Mucosa of descending colon (tissue), 3 donors: ENCODE data around the gene PITX2. TPM values are rescaled to one million over a fixed set of nuclear protein-coding genes. Genes with fewer than 3 reads are reported as not detected.
A peak's percentile ranks its signal among the peaks of the same experiment; 100 is the strongest.

Experiments used
- ATAC-seq: fragments of 200-7000 bp; cut with Tn5 transposase; one replicate; pipeline ENCODE4 v1.9.1; 2020; ENCODE audit warnings: mild to moderate bottlenecking, moderate library complexity
- DNase-seq, 3 donors: peaks; one replicate each; pipeline ENCODE4 v3.0.0-alpha.2; 2020
- H3K36me3 ChIP-seq: fragments of 200-600 bp; one replicate; pipeline ENCODE4 v1.8.0; 2021; ENCODE audit warnings: low read depth, mild to moderate bottlenecking
- H3K4me1 ChIP-seq: fragments of 200-600 bp; one replicate; pipeline ENCODE4 v1.8.0; 2021; ENCODE audit warnings: low read depth, mild to moderate bottlenecking
- H3K4me3 ChIP-seq: fragments of 200-600 bp; one replicate; pipeline ENCODE4 v1.8.0; 2021; ENCODE audit warnings: mild to moderate bottlenecking
- H3K9me3 ChIP-seq: fragments of 200-600 bp; one replicate; pipeline ENCODE4 v1.8.0; 2021; ENCODE audit warnings: mild to moderate bottlenecking
- intact Hi-C, 2 donors: fragments of 100-400 bp; cut with DNase I in 1 of 2; cut with micrococcal nuclease in 1 of 2; formaldehyde crosslinking; loops; one replicate each; pipeline versions ENCODE4 v1.11.0 to v1.11.1; 2022; cut with DNase I, micrococcal nuclease
- total RNA-seq, 3 donors: library from RNA; stranded (reverse); fragmentation: NEBNext Ultra II Directional in 2 of 3; extraction: Animal tissue kit (Norgen Biotek cat#: 25700) in 2 of 3; gene quantifications; one replicate each; pipeline versions ENCODE4 v1.2.1 to v1.2.4, GENCODE V29; 2021 to 2023
- TF ChIP-seq, protein P1 (sequence below): fragments of 200-600 bp; IDR thresholded peaks from one replicate; pipeline ENCODE4 v1.8.0; 2022; ENCODE audit warnings: antibody characterized with exemption, mild to moderate bottlenecking
- donor health status: DM: no; HTN: no; CAD: no; lungs with moderate emphysema.
- donor health status: DM: no; HTN: no; CAD: no.
- donor health status: DM: no; HTN: yes; CAD: no.

Gene PITX2
- total RNA-seq, 3 donors from 2014 or later = 0.51 to 2.6 (median 0.81) TPM

GRCh38 chr4:110631584-110632505 lies 9.0 kb upstream of the PITX2 start:
- Histone ChIP-seq H3K4me1 (peaks cover 30% of the 10 kb centered on the region), H3K36me3 (no peaks in the 10 kb centered on the region), H3K4me3 (no peak overlapping the region), H3K9me3 (no peaks in the 10 kb centered on the region)
- intact Hi-C loops = loop anchor here (5.0 kb wide), 2 partner anchors 325 to 650 kb away; no protein-coding TSS in a partner anchor
- TF ChIP-seq, protein P1, sequence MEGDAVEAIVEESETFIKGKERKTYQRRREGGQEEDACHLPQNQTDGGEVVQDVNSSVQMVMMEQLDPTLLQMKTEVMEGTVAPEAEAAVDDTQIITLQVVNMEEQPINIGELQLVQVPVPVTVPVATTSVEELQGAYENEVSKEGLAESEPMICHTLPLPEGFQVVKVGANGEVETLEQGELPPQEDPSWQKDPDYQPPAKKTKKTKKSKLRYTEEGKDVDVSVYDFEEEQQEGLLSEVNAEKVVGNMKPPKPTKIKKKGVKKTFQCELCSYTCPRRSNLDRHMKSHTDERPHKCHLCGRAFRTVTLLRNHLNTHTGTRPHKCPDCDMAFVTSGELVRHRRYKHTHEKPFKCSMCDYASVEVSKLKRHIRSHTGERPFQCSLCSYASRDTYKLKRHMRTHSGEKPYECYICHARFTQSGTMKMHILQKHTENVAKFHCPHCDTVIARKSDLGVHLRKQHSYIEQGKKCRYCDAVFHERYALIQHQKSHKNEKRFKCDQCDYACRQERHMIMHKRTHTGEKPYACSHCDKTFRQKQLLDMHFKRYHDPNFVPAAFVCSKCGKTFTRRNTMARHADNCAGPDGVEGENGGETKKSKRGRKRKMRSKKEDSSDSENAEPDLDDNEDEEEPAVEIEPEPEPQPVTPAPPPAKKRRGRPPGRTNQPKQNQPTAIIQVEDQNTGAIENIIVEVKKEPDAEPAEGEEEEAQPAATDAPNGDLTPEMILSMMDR = peak; percentile 31
- peak; percentile 70 to 82 (median 80) for DNase-seq
- peak; percentile 96 for ATAC-seq

GRCh38 chr4:110630688-110631402 lies 8.0 kb upstream of the PITX2 start:
- DNase-seq = peak in 1 of 3 donors; percentile 35
- intact Hi-C loops = loop anchor here (5.0 kb wide), 2 partner anchors 326 to 651 kb away; no protein-coding TSS in a partner anchor
- TF ChIP-seq, protein P1 = no peak
- Histone ChIP-seq H3K9me3 (no peaks in the 10 kb centered on the region), H3K36me3 (no peaks in the 10 kb centered on the region), H3K4me1 (peaks cover 25% of the 10 kb centered on the region), H3K4me3 (no peak overlapping the region)
- ATAC-seq = no peak

- H3K9me3 ChIP-seq = no peaks in the 10 kb centered on the region
- intact Hi-C loops = loop anchor here (5.0 kb wide), 2 partner anchors 327 to 652 kb away; no protein-coding TSS in a partner anchor
- TF ChIP-seq, protein P1 = no peak
- no peaks in the 10 kb centered on the region for H3K36me3 ChIP-seq
- H3K4me3 ChIP-seq = no peak overlapping the region
- DNase-seq (no peak), ATAC-seq (no peak)
- H3K4me1 ChIP-seq = peaks cover 25% of the 10 kb centered on the region
These were observed 7.2 kb upstream of the PITX2 start for GRCh38 chr4:110629780-110630687.

DNA sequence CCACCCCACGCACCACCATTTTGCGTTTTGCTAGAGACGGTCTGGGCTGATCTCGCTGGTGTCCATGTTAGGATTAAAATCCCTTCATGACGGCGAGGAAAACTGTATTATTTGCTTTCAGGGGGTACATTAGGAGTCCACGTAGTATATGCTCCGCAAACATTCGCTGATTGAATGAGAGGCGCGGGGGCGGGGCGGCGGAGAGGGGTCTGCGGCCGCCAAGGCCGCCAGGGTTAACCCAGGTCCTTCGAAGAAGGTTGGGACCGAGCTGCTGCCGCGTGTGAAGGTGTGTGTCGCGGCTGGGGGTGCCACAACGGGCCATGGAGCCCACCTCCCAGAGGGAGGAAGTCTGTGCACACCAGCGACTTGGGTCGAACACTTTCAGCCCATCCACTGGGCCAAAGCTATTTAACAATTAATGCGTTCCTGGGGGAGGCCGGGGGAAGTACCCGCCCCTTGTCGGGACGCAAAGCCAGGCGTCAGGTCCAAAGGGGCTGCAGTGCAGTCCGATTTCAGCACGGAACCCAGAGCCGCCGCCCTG lies 6.4 kb upstream of the PITX2 start:
- H3K36me3 ChIP-seq = no peaks in the 10 kb centered on the region
- peaks cover 22% of the 10 kb centered on the region for H3K4me1 ChIP-seq
- intact Hi-C loops = no loop called here
- TF ChIP-seq, protein P1 = no peak
- no peaks in the 10 kb centered on the region for H3K9me3 ChIP-seq
- DNase-seq (no peak), ATAC-seq (no peak)
- no peak overlapping the region for H3K4me3 ChIP-seq
